Liver (tissue), 9 donors: Measurements from ENCODE around the gene AFF4. TPM values are rescaled to one million over a fixed set of nuclear protein-coding genes. Genes with fewer than 3 reads are reported as not detected.
"Not testable (repeated sequence)": the region's sequence is repeated elsewhere in the genome, so short reads cannot be mapped to it uniquely, and the experiment has no call there.

Source experiments
- DNase-seq: peaks from one replicate; pipeline ENCODE4 v3.0.0-alpha.2; 2017; ENCODE audit warnings: low spot score
- H3K27ac ChIP-seq, 2 donors: one replicate each; pipeline ENCODE4 v1.7.0; 2013; ENCODE audit warnings: inconsistent platforms in 2 of 2, low read length in 2 of 2, control low read depth in 1 of 2, low read depth in 1 of 2, mild to moderate bottlenecking in 1 of 2
- H3K27me3 ChIP-seq, 4 donors: one replicate each; pipeline versions ENCODE4 v1.6.1 to v1.7.0; 2013; ENCODE audit warnings: low read length in 3 of 4, inconsistent platforms in 1 of 4, mild to moderate bottlenecking in 1 of 4, moderate library complexity in 1 of 4; ENCODE audit not compliant: control insufficient read depth in 4 of 4, insufficient read depth in 4 of 4
- H3K36me3 ChIP-seq, 4 donors: one replicate each; pipeline versions ENCODE4 v1.6.1 to v1.7.0; 2013; ENCODE audit warnings: low read length in 3 of 4, mild to moderate bottlenecking in 3 of 4, low read depth in 1 of 4, moderate library complexity in 1 of 4; ENCODE audit not compliant: control insufficient read depth in 4 of 4, insufficient read depth in 3 of 4
- H3K4me1 ChIP-seq, 4 donors: one replicate each; pipeline versions ENCODE4 v1.6.1 to v1.7.0; 2013; ENCODE audit warnings: low read length in 3 of 4, mild to moderate bottlenecking in 3 of 4, moderate library complexity in 1 of 4; ENCODE audit not compliant: control insufficient read depth in 4 of 4, insufficient read depth in 4 of 4
- H3K4me3 ChIP-seq, 3 donors: one replicate each; pipeline versions ENCODE4 v1.6.1 to v1.7.0; 2013; ENCODE audit warnings: low read length in 3 of 3, control low read depth in 1 of 3, low read depth in 1 of 3, mild to moderate bottlenecking in 1 of 3
- H3K9ac ChIP-seq, 2 donors: one replicate each; pipeline ENCODE4 v1.7.0; 2013; ENCODE audit warnings: low read length in 2 of 2, mild to moderate bottlenecking in 2 of 2, moderate library complexity in 2 of 2, control low read depth in 1 of 2, low read depth in 1 of 2
- H3K9me3 ChIP-seq, 4 donors: one replicate each; pipeline versions ENCODE4 v1.6.1 to v1.7.0; 2013; ENCODE audit warnings: low read length in 3 of 4; ENCODE audit not compliant: control insufficient read depth in 4 of 4
- FOXA1 ChIP-seq: IDR thresholded peaks from 2 replicates; pipeline ENCODE4 v1.6.1; 2016; ENCODE audit warnings: antibody characterized with exemption
- GABPA ChIP-seq, 2 donors: IDR thresholded peaks in 1 of 2; conservative IDR thresholded peaks in 1 of 2; 2 replicates each; pipeline ENCODE4 v1.6.1; 2016; ENCODE audit warnings: antibody characterized with exemption in 2 of 2, mild to moderate bottlenecking in 1 of 2, moderate library complexity in 1 of 2
- HNF4A ChIP-seq, 2 donors: conservative IDR thresholded peaks; 2 replicates each; pipeline ENCODE4 v1.6.1; 2016; ENCODE audit warnings: antibody characterized with exemption in 2 of 2, mild to moderate bottlenecking in 2 of 2
- HNF4G ChIP-seq: IDR thresholded peaks from 2 replicates; pipeline ENCODE4 v1.6.1; 2016; ENCODE audit warnings: antibody characterized with exemption
- NR2F2 ChIP-seq: IDR thresholded peaks from 2 replicates; pipeline ENCODE4 v1.6.1; 2016; ENCODE audit warnings: antibody characterized with exemption
- RAD21 ChIP-seq, 2 donors: IDR thresholded peaks; 2 replicates each; pipeline ENCODE4 v1.6.1; 2016; ENCODE audit warnings: antibody characterized with exemption in 2 of 2, mild to moderate bottlenecking in 2 of 2
- SP1 ChIP-seq: IDR thresholded peaks from 2 replicates; pipeline ENCODE4 v1.6.1; 2018; ENCODE audit warnings: antibody characterized with exemption, mild to moderate bottlenecking
- TAF1 ChIP-seq: conservative IDR thresholded peaks from 2 replicates; pipeline ENCODE4 v1.6.1; 2016; ENCODE audit warnings: antibody characterized with exemption, mild to moderate bottlenecking
- YY1 ChIP-seq: IDR thresholded peaks from 2 replicates; pipeline ENCODE4 v1.6.1; 2016; ENCODE audit warnings: antibody characterized with exemption, mild to moderate bottlenecking
- WGBS: extraction: QIAGEN DNeasy Blood & Tissue Kit; methylation state at CpG from one replicate; pipeline ENCODE4 v1.1.7; 2013; 5-methylcytosine and 5-hydroxymethylcytosine counted together
- polyA plus RNA-seq, 2 donors: library from polyadenylated mRNA; stranded (reverse) in 1 of 2; unstranded in 1 of 2; fragments of 200-250 nt in 1 of 2; fragments of >200 nt in 1 of 2; fragmentation: Nextera tagmentation in 1 of 2; extraction: Ambion mirVana in 1 of 2; gene quantifications; one replicate each; pipeline versions ENCODE4 v1.2.1 to v1.2.3, GENCODE V29; 2013 to 2015
- total RNA-seq, 2 donors: library from RNA; depleted of rRNA; stranded (reverse); fragments of >200 nt; gene quantifications; one replicate each; pipeline ENCODE4 v1.2.3, GENCODE V29; 2014
- TF ChIP-seq, protein P1 (sequence below): fragments of 150-350 bp; IDR thresholded peaks from 2 replicates; pipeline ENCODE4 v1.5.1; 2017; ENCODE audit warnings: improper control_type of control experiment, low read depth, low read length; ENCODE audit not compliant: missing input control
- TF ChIP-seq, protein P2 (sequence below): IDR thresholded peaks from 2 replicates; pipeline ENCODE4 v1.6.1; 2016; ENCODE audit warnings: antibody characterized with exemption
- TF ChIP-seq, protein P3 (sequence below): IDR thresholded peaks from 2 replicates; pipeline ENCODE4 v1.6.1; 2016; ENCODE audit warnings: antibody characterized with exemption
- TF ChIP-seq, protein P4 (sequence below): IDR thresholded peaks from 2 replicates; pipeline ENCODE4 v1.6.1; 2016; ENCODE audit warnings: antibody characterized with exemption
- donor health status: healthy.
- donor health status: healthy.
- donor health status: healthy.
- donor health status: healthy.
- donor health status: healthy.

Gene AFF4
- total and polyA plus RNA-seq, 4 donors, result 5.5 to 19.1 (median 16.9) TPM

DNA sequence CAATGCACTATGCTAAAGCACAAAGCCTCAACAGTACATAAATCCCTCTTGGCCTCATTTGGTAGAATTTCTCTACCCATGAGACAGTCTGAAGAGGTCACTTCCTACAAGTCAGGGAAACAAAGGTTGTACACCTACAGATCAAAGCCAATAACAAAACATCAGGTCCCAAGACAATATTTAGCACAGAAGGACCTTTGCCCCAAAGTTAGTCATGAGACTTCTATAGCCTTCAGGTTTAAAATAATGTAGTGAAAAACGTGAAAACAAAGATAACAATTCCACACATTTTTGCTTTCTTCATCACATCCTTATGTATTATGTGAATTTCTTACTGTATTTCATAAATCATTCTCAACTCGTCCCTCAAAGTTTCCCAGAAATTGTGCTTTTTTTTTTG lies 15.8 kb downstream of the AFF4 start:
- H3K4me3 ChIP-seq, result no peak overlapping the region
- no peaks in the 10 kb centered on the region for H3K27me3 ChIP-seq
- H3K27ac ChIP-seq, result no peak overlapping the region
- H3K9ac ChIP-seq, result no peak overlapping the region
- TF ChIP-seq, protein P1, sequence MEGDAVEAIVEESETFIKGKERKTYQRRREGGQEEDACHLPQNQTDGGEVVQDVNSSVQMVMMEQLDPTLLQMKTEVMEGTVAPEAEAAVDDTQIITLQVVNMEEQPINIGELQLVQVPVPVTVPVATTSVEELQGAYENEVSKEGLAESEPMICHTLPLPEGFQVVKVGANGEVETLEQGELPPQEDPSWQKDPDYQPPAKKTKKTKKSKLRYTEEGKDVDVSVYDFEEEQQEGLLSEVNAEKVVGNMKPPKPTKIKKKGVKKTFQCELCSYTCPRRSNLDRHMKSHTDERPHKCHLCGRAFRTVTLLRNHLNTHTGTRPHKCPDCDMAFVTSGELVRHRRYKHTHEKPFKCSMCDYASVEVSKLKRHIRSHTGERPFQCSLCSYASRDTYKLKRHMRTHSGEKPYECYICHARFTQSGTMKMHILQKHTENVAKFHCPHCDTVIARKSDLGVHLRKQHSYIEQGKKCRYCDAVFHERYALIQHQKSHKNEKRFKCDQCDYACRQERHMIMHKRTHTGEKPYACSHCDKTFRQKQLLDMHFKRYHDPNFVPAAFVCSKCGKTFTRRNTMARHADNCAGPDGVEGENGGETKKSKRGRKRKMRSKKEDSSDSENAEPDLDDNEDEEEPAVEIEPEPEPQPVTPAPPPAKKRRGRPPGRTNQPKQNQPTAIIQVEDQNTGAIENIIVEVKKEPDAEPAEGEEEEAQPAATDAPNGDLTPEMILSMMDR, result no peak
- no peak for TF ChIP-seq HNF4A (conservative IDR thresholded peaks at IDR 0.05)
- TF ChIP-seq, protein P2, sequence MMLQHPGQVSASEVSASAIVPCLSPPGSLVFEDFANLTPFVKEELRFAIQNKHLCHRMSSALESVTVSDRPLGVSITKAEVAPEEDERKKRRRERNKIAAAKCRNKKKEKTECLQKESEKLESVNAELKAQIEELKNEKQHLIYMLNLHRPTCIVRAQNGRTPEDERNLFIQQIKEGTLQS, result no peak
- TF ChIP-seq RAD21 (IDR thresholded peaks at IDR 0.05), result no peak
- TF ChIP-seq, protein P3, sequence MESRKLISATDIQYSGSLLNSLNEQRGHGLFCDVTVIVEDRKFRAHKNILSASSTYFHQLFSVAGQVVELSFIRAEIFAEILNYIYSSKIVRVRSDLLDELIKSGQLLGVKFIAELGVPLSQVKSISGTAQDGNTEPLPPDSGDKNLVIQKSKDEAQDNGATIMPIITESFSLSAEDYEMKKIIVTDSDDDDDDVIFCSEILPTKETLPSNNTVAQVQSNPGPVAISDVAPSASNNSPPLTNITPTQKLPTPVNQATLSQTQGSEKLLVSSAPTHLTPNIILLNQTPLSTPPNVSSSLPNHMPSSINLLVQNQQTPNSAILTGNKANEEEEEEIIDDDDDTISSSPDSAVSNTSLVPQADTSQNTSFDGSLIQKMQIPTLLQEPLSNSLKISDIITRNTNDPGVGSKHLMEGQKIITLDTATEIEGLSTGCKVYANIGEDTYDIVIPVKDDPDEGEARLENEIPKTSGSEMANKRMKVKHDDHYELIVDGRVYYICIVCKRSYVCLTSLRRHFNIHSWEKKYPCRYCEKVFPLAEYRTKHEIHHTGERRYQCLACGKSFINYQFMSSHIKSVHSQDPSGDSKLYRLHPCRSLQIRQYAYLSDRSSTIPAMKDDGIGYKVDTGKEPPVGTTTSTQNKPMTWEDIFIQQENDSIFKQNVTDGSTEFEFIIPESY, result no peak
- TF ChIP-seq GABPA (IDR thresholded peaks at IDR 0.05 in 1 of 2, conservative IDR thresholded peaks at IDR 0.05 in 1 of 2), result no peak
- TF ChIP-seq YY1, result no peak
- TF ChIP-seq TAF1, result no peak
- no peak for TF ChIP-seq HNF4G
- no peak for TF ChIP-seq FOXA1
- TF ChIP-seq NR2F2, result no peak
- TF ChIP-seq SP1, result no peak
- 53% methylated on average over 2 of the region's 2 CpGs for WGBS
- H3K4me1 ChIP-seq, result peaks cover 0 to 12% (median 0%) of the 10 kb centered on the region in 4 donors
- H3K9me3 ChIP-seq, result no peaks in the 10 kb centered on the region
- H3K36me3 ChIP-seq, result peaks cover 0 to 4% (median under 1%) of the 10 kb centered on the region in 4 donors
- no peak for DNase-seq

DNA sequence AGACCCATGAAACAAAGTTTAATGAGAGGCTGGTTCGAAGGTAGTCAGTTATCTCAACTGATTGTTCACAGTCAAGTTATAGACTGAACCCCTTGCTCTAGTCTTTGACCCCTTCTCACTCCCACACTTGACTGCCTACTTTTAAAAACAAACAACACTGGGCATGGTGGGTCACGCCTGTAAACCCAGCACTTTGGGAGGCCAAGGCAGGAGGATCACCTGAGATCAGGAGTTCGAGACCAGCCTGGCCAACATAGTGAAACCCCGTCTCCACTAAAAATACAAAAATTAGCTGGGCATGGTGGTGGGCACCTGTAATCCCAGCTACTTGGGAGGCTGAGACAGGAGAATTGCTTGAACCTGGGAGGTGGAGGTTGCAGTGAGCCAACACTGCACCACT lies 18.1 kb downstream of the AFF4 start:
- H3K27ac ChIP-seq, H3K36me3 ChIP-seq, H3K9me3 ChIP-seq, H3K27me3 ChIP-seq, H3K4me3 ChIP-seq, DNase-seq, H3K9ac ChIP-seq: not testable (repeated sequence)
- WGBS, result 97% methylated on average over 4 of the region's 4 CpGs
- H3K4me1 ChIP-seq, result peaks cover 0 to 15% (median 4%) of the 10 kb centered on the region in 4 donors

DNA sequence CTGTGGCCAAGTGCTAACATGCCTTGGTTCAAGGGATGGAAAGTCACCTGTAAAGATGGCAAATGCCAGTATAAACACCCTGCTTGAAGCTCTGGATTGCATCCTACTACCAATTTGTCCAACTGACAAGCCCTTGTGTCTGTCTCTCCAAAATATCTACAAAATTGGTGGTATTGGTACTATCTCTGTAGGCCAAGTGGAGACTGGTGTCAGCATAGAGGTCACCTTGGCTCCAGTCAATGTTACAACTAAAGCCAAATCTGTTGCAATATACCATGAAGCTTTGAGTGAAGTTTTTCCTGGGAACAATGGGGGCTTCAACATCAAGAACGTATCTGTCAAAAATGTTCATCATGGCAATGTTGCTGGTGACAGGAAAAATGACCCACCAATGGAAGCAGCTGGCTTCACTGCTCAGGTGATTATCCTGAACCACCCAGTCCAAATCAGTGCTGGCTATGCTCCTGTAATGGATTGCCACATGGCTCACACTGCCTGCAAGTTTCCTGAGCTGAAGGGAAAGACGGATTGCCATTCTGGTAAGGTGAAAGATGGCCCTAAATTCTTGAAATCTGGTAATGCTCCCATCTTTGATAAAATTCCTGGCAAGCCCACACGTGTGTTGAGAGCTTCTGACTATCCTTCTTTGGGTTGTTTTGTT lies 19.9 kb downstream of the AFF4 start:
- DNase-seq, result no peak
- 84% methylated on average over 3 of the region's 3 CpGs for WGBS
- H3K9me3 ChIP-seq, result no peaks in the 10 kb centered on the region
- H3K27me3 ChIP-seq, result no peaks in the 10 kb centered on the region
- no peak overlapping the region for H3K27ac ChIP-seq
- H3K9ac ChIP-seq, result no peak overlapping the region
- TF ChIP-seq SP1, result no peak
- no peak for TF ChIP-seq YY1
- no peak for TF ChIP-seq TAF1
- TF ChIP-seq, protein P4, sequence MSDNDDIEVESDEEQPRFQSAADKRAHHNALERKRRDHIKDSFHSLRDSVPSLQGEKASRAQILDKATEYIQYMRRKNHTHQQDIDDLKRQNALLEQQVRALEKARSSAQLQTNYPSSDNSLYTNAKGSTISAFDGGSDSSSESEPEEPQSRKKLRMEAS, result no peak
- H3K36me3 ChIP-seq, result peaks cover 0 to 4% (median 0%) of the 10 kb centered on the region in 4 donors
- peaks cover 3 to 13% (median 4%) of the 10 kb centered on the region in 4 donors for H3K4me1 ChIP-seq
- no peak overlapping the region for H3K4me3 ChIP-seq
